Measurements from ENCODE around the gene CRYBG2. TPM values are rescaled to one million over a fixed set of nuclear protein-coding genes. Genes with fewer than 3 reads are reported as not detected.

Gene CRYBG2
- total RNA-seq, 1 donor from 2014 or later = 0.27 TPM

DNA sequence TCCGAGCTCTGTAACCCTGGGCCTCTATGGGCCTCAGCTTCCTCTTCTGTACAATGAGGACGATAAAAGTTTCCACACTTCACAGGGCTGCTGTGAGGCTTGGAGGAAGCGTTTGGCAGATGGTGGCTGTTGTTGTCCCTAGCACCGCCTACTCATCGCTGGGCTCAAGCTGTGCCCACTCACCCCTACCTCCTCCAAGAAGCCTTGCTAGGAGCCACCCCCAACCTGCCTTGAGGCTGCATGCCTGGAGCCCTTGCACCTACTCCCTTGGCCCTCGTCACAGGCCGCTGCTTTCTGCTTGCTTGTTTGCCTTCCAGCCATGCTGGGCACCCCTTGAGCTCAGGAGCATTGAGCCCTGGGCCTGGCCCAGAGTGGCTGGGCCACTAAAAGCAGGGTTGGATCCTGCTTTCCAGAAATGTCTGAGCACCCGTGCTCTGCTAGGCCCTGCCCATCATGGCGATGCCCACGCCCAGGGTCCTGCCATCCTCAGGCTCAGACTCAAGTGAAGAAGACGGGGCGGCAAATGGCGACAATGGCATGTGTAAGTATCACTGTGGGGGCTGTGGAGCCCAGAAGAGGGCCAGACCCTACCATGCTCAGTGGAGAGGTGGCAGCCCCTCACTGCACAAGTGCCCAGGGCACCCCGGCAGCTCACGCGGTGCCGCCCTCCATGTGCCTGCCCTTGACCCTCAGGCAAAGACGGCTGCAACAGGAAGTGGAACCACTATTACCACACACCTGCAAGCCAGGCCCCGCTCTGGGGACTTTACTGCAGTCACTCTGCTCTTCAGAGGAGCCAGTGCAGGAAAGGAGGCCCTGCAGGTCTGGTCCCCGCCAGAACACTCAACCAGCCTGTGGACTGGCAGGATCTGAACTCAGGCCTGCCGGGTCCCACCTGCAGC, 64.5 kb downstream of the CRYBG2 start:
- Mint-ChIP-seq H3K36me3 (ENCODE audit: low read depth) (peaks cover 2% of the 10 kb centered on the region), H3K4me3 (peak overlapping the region; percentile 60), H3K27me3 (no peaks in the 10 kb centered on the region), H3K9me3 (no peaks in the 10 kb centered on the region), H3K27ac (peak overlapping the region; percentile 100), H3K4me1 (peaks cover 92% of the 10 kb centered on the region)
- TF ChIP-seq, protein P1, sequence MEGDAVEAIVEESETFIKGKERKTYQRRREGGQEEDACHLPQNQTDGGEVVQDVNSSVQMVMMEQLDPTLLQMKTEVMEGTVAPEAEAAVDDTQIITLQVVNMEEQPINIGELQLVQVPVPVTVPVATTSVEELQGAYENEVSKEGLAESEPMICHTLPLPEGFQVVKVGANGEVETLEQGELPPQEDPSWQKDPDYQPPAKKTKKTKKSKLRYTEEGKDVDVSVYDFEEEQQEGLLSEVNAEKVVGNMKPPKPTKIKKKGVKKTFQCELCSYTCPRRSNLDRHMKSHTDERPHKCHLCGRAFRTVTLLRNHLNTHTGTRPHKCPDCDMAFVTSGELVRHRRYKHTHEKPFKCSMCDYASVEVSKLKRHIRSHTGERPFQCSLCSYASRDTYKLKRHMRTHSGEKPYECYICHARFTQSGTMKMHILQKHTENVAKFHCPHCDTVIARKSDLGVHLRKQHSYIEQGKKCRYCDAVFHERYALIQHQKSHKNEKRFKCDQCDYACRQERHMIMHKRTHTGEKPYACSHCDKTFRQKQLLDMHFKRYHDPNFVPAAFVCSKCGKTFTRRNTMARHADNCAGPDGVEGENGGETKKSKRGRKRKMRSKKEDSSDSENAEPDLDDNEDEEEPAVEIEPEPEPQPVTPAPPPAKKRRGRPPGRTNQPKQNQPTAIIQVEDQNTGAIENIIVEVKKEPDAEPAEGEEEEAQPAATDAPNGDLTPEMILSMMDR (IDR thresholded peaks at IDR 0.05) = no peak
- ChIA-PET POLR2A (interaction anchor here (0.5 to 21.5 kb wide), 21 partner anchors 9 to 1343 kb away, joined by 3 to 1638 read pairs (median 4); partner anchors contain the start of genes CD52, CEP85, DHDDS and HMGN2), CTCF (interaction anchor here (1.1 to 10.4 kb wide), 8 partner anchors 10 to 55 kb away, joined by 3 to 372 read pairs (median 7); partner anchors contain the start of genes CD52, CEP85 and SH3BGRL3)
- DNase-seq = peak; percentile 65
- intact Hi-C loops (cut with micrococcal nuclease) = loop anchor here (1.0 to 10.0 kb wide), 8 partner anchors 10 to 1075 kb away; partner anchors contain the start of genes CEP85, HMGN2, MAP3K6 and UBXN11
- ATAC-seq (ENCODE audit: low read depth) = peak; percentile 56

- Mint-ChIP-seq H3K4me3 (peak overlapping the region; percentile 60), H3K4me1 (peaks cover 98% of the 10 kb centered on the region), H3K9me3 (no peaks in the 10 kb centered on the region), H3K27ac (peak overlapping the region; percentile 100), H3K27me3 (no peaks in the 10 kb centered on the region), H3K36me3 (ENCODE audit: low read depth) (peaks cover 5% of the 10 kb centered on the region)
- DNase-seq (peak; percentile 40), ATAC-seq (ENCODE audit: low read depth) (peak; percentile 19)
- ChIA-PET POLR2A (interaction anchor here (0.5 to 21.5 kb wide), 21 partner anchors 8 to 1344 kb away, joined by 3 to 1638 read pairs (median 4); partner anchors contain the start of genes CD52, CEP85, DHDDS and HMGN2), CTCF (interaction anchor here (1.1 to 10.4 kb wide), 8 partner anchors 9 to 55 kb away, joined by 3 to 372 read pairs (median 7); partner anchors contain the start of genes CD52, CEP85 and SH3BGRL3)
- TF ChIP-seq, protein P1 (IDR thresholded peaks at IDR 0.05) = no peak
- intact Hi-C loops (cut with micrococcal nuclease) = loop anchor here (2.0 to 10.0 kb wide), 3 partner anchors 54 to 1076 kb away; partner anchors contain the start of genes CEP85, HMGN2 and MAP3K6
These were observed 65.5 kb downstream of the CRYBG2 start for GRCh38 chr1:26288311-26288941.

GRCh38 chr1:26287811-26288210, 66.1 kb downstream of the CRYBG2 start:
- intact Hi-C loops (cut with micrococcal nuclease) = loop anchor here (2.0 to 10.0 kb wide), 3 partner anchors 53 to 1077 kb away; partner anchors contain the start of genes CEP85, HMGN2 and MAP3K6
- ATAC-seq (ENCODE audit: low read depth) (no peak), DNase-seq (no peak)
- CTCF ChIA-PET = interaction anchor here (1.2 to 10.4 kb wide), 3 partner anchors 12 to 54 kb away, joined by 5 to 372 read pairs (median 37); partner anchors contain the start of genes CD52 and CEP85
- Mint-ChIP-seq H3K36me3 (ENCODE audit: low read depth) (peaks cover 11% of the 10 kb centered on the region), H3K9me3 (no peaks in the 10 kb centered on the region), H3K4me3 (peak overlapping the region; percentile 60), H3K27me3 (no peaks in the 10 kb centered on the region), H3K4me1 (peaks cover 100% of the 10 kb centered on the region), H3K27ac (peak overlapping the region; percentile 100)
- POLR2A ChIA-PET = interaction anchor here (0.6 to 21.5 kb wide), 8 partner anchors 8 to 144 kb away, joined by 4 to 1638 read pairs (median 62); partner anchors contain the start of genes CD52, CEP85, DHDDS and SH3BGRL3
- TF ChIP-seq, protein P1 (IDR thresholded peaks at IDR 0.05) = no peak

- H3K27ac Mint-ChIP-seq = peak overlapping the region; percentile 100
- no peaks in the 10 kb centered on the region for H3K9me3 Mint-ChIP-seq
- TF ChIP-seq, protein P1 (IDR thresholded peaks at IDR 0.05) = no peak
- ATAC-seq (ENCODE audit: low read depth) = peak; percentile 12
- peaks cover 17% of the 10 kb centered on the region for H3K36me3 Mint-ChIP-seq (ENCODE audit: low read depth)
- intact Hi-C loops (cut with micrococcal nuclease) = loop anchor here (5.0 to 10.0 kb wide), 2 partner anchors 185 to 1078 kb away; partner anchors contain the start of genes HMGN2 and MAP3K6
- ChIA-PET POLR2A (interaction anchor here (1.4 to 21.5 kb wide), 7 partner anchors 7 to 145 kb away, joined by 3 to 1638 read pairs (median 49); partner anchors contain the start of genes CD52, CEP85, DHDDS and SH3BGRL3), CTCF (interaction anchor here (1.2 to 10.4 kb wide), 3 partner anchors 11 to 54 kb away, joined by 5 to 372 read pairs (median 37); partner anchors contain the start of genes CD52 and CEP85)
- H3K4me1 Mint-ChIP-seq = peaks cover 99% of the 10 kb centered on the region
- H3K27me3 Mint-ChIP-seq = no peaks in the 10 kb centered on the region
- H3K4me3 Mint-ChIP-seq = peak overlapping the region; percentile 60
- peak; percentile 55 for DNase-seq
These were observed 66.8 kb downstream of the CRYBG2 start for GRCh38 chr1:26287033-26287711.

All from activated B cell treated with CpG ODN at 0.5 μM for 24 hours (primary cell).